ENCODE results near the gene MMP20. TPM values are rescaled to one million over a fixed set of nuclear protein-coding genes. Genes with fewer than 3 reads are reported as not detected.

MMP20 gene
- total RNA-seq, 4 donors from 2014 or later, result not detected

- peaks cover 5% of the 10 kb centered on the region for H3K27me3 ChIP-seq
- H3K9me3 ChIP-seq, result no peaks in the 10 kb centered on the region
- no peak overlapping the region for H3K27ac ChIP-seq
- no peak for TF ChIP-seq POLR2A (IDR thresholded peaks at IDR 0.05)
- no peak for TF ChIP-seq EP300 (IDR thresholded peaks at IDR 0.05)
- no peak for TF ChIP-seq CTCF (IDR thresholded peaks at IDR 0.05)
- no peak for TF ChIP-seq POLR2AphosphoS5 (IDR thresholded peaks at IDR 0.05)
- no peaks in the 10 kb centered on the region for H3K36me3 ChIP-seq
- H3K4me3 ChIP-seq, result no peak overlapping the region
- DNase-seq (ENCODE audit: low spot score in 2 of 2), result no peak
- H3K4me1 ChIP-seq, result no peaks in the 10 kb centered on the region
- 62% methylated on average over 2 of the region's 2 CpGs for WGBS
Observed at GRCh38 chr11:102539567-102539966, 85.6 kb downstream of the MMP20 start.

- no peak for TF ChIP-seq EP300 (IDR thresholded peaks at IDR 0.05)
- Histone ChIP-seq H3K4me3 (no peak overlapping the region), H3K4me1 (no peaks in the 10 kb centered on the region), H3K27me3 (peaks cover 5% of the 10 kb centered on the region), H3K9me3 (no peaks in the 10 kb centered on the region), H3K36me3 (no peaks in the 10 kb centered on the region), H3K27ac (no peak overlapping the region)
- no peak for DNase-seq (ENCODE audit: low spot score in 2 of 2)
- WGBS, result 85% methylated on average over 4 of the region's 4 CpGs
Observed at GRCh38 chr11:102538932-102539331, 86.2 kb downstream of the MMP20 start.

- Histone ChIP-seq H3K27me3 (peaks cover 3% of the 10 kb centered on the region), H3K27ac (no peak overlapping the region), H3K4me1 (no peaks in the 10 kb centered on the region), H3K36me3 (no peaks in the 10 kb centered on the region), H3K4me3 (no peak overlapping the region), H3K9me3 (no peaks in the 10 kb centered on the region)
- WGBS, result 72% methylated on average over 6 of the region's 6 CpGs
- no peak for TF ChIP-seq POLR2AphosphoS5 (IDR thresholded peaks at IDR 0.05)
- no peak for TF ChIP-seq EP300 (IDR thresholded peaks at IDR 0.05)
- TF ChIP-seq POLR2A (IDR thresholded peaks at IDR 0.05), result no peak
- no peak for TF ChIP-seq CTCF (IDR thresholded peaks at IDR 0.05)
- DNase-seq (ENCODE audit: low spot score in 2 of 2), result no peak
Observed at GRCh38 chr11:102534261-102534872, 90.8 kb downstream of the MMP20 start.

GRCh38 chr11:102530558-102530957, 94.6 kb downstream of the MMP20 start, which contains the start of gene MMP7:
MMP7 (minus strand) TSS chr11:102530747; CDS start chr11:102530700, 47 bp downstream.
- H3K4me1 ChIP-seq, result no peaks in the 10 kb centered on the region
- no peaks in the 10 kb centered on the region for H3K27me3 ChIP-seq
- no peak within 1 kb of the TSS for H3K4me3 ChIP-seq
- DNase-seq (ENCODE audit: low spot score in 2 of 2), result no peak
- 44% methylated on average over 8 of the region's 8 CpGs for WGBS
- TF ChIP-seq EP300 (IDR thresholded peaks at IDR 0.05) (no peak), POLR2AphosphoS5 (IDR thresholded peaks at IDR 0.05) (no peak), POLR2A (IDR thresholded peaks at IDR 0.05) (no peak), CTCF (IDR thresholded peaks at IDR 0.05) (no peak)
- H3K9me3 ChIP-seq, result no peaks in the 10 kb centered on the region
- peak within 1 kb of the TSS; percentile 31 for H3K27ac ChIP-seq
- H3K36me3 ChIP-seq, result no peaks in the 10 kb centered on the region

- no peak overlapping the region for H3K4me3 ChIP-seq
- no peaks in the 10 kb centered on the region for H3K4me1 ChIP-seq
- no peak for DNase-seq (ENCODE audit: low spot score in 2 of 2)
- H3K36me3 ChIP-seq, result no peaks in the 10 kb centered on the region
- H3K27ac ChIP-seq, result peak overlapping the region; percentile 63
- no peaks in the 10 kb centered on the region for H3K27me3 ChIP-seq
- H3K9me3 ChIP-seq, result no peaks in the 10 kb centered on the region
- TF ChIP-seq POLR2AphosphoS5 (IDR thresholded peaks at IDR 0.05) (no peak), EP300 (IDR thresholded peaks at IDR 0.05) (no peak), CTCF (IDR thresholded peaks at IDR 0.05) (no peak), POLR2A (IDR thresholded peaks at IDR 0.05) (no peak)
Observed at GRCh38 chr11:102528618-102529017, 96.5 kb downstream of the MMP20 start.

GRCh38 chr11:102527684-102528083, 97.4 kb downstream of the MMP20 start:
- no peak for DNase-seq (ENCODE audit: low spot score in 2 of 2)
- no peaks in the 10 kb centered on the region for H3K27me3 ChIP-seq
- TF ChIP-seq EP300 (IDR thresholded peaks at IDR 0.05) (no peak), POLR2AphosphoS5 (IDR thresholded peaks at IDR 0.05) (no peak), POLR2A (IDR thresholded peaks at IDR 0.05) (no peak), CTCF (IDR thresholded peaks at IDR 0.05) (no peak)
- H3K9me3 ChIP-seq, result no peaks in the 10 kb centered on the region
- 57% methylated on average over 2 of the region's 2 CpGs for WGBS
- no peak overlapping the region for H3K4me3 ChIP-seq
- no peaks in the 10 kb centered on the region for H3K4me1 ChIP-seq
- H3K27ac ChIP-seq, result no peak overlapping the region
- no peaks in the 10 kb centered on the region for H3K36me3 ChIP-seq
